Measurements from ENCODE around the gene SLC5A2.
"Not testable (repeated sequence)": the region's sequence is repeated elsewhere in the genome, so short reads cannot be mapped to it uniquely, and the experiment has no call there.

SLC5A2 gene

GRCh38 chr16:31483081-31483480 is at the start of gene SLC5A2:
Gene SLC5A2 (plus strand): TSS chr16:31483123. CDS start chr16:31483137, 14 bp downstream.
- no peak for DNase-seq

GRCh38 chr16:31435341-31436220 is 47.3 kb upstream of the SLC5A2 start:
- no peak for DNase-seq

GRCh38 chr16:31436221-31437045 is 46.5 kb upstream of the SLC5A2 start:
- DNase-seq: no peak

GRCh38 chr16:31438414-31438813 is 44.5 kb upstream of the SLC5A2 start:
- no peak for DNase-seq

- not testable (repeated sequence) for DNase-seq
These were observed 43.9 kb upstream of the SLC5A2 start for GRCh38 chr16:31439023-31439422.

GRCh38 chr16:31439519-31439918 is 43.4 kb upstream of the SLC5A2 start:
- DNase-seq: no peak

- no peak for DNase-seq
These were observed 42.3 kb upstream of the SLC5A2 start for GRCh38 chr16:31440516-31441184.

- DNase-seq: no peak
These were observed 41.0 kb upstream of the SLC5A2 start for GRCh38 chr16:31441956-31442355.

GRCh38 chr16:31445931-31446330 is 37.0 kb upstream of the SLC5A2 start:
- DNase-seq: not testable (repeated sequence)

GRCh38 chr16:31451201-31451600 is 31.7 kb upstream of the SLC5A2 start:
- DNase-seq: no peak

- no peak for DNase-seq
These were observed 31.1 kb upstream of the SLC5A2 start for GRCh38 chr16:31451681-31452351.

GRCh38 chr16:31452631-31453106 is 30.3 kb upstream of the SLC5A2 start:
- no peak for DNase-seq

GRCh38 chr16:31453255-31454204 is 29.4 kb upstream of the SLC5A2 start:
- DNase-seq: peak in 1 of 2 donors; percentile 65

- peak in 1 of 2 donors; percentile 34 for DNase-seq
These were observed 27.2 kb upstream of the SLC5A2 start for GRCh38 chr16:31455601-31456314.

- no peak for DNase-seq
These were observed 25.9 kb upstream of the SLC5A2 start for GRCh38 chr16:31456988-31457360.

GRCh38 chr16:31458073-31458843 is 24.7 kb upstream of the SLC5A2 start:
- peak; percentile 57 to 65 for DNase-seq

- peak; percentile 97 to 98 for DNase-seq
These were observed 23.9 kb upstream of the SLC5A2 start, which contains the start of gene ARMC5 for GRCh38 chr16:31458844-31459686. Gene ARMC5 (plus strand): TSS chr16:31459501. CDS start chr16:31459525, 24 bp downstream.

Data from CD4-positive, alpha-beta T cell treated with Interleukin-1 beta for 1 hour (primary cell).